ENCODE measurements around the gene SACS.
A peak's percentile ranks its signal among the peaks of the same experiment; 100 is the strongest.
"Not testable (repeated sequence)": the region's sequence is repeated elsewhere in the genome, so short reads cannot be mapped to it uniquely, and the experiment has no call there.

The SACS gene

DNA sequence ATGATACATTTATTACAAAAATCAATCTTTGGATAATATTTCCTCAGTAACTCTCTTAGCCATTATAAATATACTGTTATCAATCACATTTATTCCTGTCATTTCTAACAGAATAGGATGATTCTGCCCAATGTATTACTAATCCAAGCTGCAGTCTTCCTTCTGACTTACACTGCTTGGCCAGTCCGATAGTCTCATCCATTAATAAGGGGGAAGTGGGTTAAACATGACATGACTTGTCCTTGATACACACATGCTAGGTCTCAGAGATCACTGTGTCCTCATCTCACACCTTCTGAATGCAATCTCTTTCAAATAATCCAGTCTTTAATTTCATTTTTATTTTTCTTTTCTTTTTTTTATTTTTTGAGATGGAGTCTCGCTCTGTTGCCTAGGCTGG, 18.8 kb downstream of the SACS start:
- no peak overlapping the region for H3K4me3 ChIP-seq (ENCODE audit: low read length)
- TF ChIP-seq, protein P1, sequence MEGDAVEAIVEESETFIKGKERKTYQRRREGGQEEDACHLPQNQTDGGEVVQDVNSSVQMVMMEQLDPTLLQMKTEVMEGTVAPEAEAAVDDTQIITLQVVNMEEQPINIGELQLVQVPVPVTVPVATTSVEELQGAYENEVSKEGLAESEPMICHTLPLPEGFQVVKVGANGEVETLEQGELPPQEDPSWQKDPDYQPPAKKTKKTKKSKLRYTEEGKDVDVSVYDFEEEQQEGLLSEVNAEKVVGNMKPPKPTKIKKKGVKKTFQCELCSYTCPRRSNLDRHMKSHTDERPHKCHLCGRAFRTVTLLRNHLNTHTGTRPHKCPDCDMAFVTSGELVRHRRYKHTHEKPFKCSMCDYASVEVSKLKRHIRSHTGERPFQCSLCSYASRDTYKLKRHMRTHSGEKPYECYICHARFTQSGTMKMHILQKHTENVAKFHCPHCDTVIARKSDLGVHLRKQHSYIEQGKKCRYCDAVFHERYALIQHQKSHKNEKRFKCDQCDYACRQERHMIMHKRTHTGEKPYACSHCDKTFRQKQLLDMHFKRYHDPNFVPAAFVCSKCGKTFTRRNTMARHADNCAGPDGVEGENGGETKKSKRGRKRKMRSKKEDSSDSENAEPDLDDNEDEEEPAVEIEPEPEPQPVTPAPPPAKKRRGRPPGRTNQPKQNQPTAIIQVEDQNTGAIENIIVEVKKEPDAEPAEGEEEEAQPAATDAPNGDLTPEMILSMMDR (IDR thresholded peaks at IDR 0.05; ENCODE audit: insufficient read depth, low read depth, low read length, missing control alignments) = no peak
- DNase-seq (ENCODE audit: low read depth) = peak; percentile 82

GRCh38 chr13:23411706-23412105, 21.8 kb downstream of the SACS start:
- H3K4me3 ChIP-seq (ENCODE audit: low read length) = no peak overlapping the region
- TF ChIP-seq, protein P1 (IDR thresholded peaks at IDR 0.05; ENCODE audit: insufficient read depth, low read depth, low read length, missing control alignments) = no peak
- DNase-seq (ENCODE audit: low read depth) = no peak

DNA sequence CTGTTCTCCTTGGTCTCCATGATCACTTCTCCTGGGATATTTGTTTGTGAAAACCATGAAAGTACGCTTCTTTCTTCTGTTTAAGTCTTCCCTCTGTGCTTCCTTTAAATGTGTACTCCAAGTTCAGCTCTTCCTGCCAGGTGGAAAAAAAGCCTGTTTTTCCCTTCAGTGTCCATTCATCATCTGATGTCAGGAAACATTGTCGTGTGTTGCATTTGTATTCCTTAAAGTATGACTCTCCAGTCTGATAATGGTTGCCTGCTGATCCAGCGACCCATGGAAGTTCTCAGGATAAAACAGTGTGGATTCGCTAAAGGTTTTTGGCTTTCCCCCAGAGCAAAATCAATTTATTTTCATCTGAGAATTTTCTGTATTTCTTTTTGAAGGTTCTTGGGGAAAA, 22.3 kb downstream of the SACS start:
- DNase-seq (ENCODE audit: low read depth) = no peak
- TF ChIP-seq, protein P1 (IDR thresholded peaks at IDR 0.05; ENCODE audit: insufficient read depth, low read depth, low read length, missing control alignments) = no peak
- H3K4me3 ChIP-seq (ENCODE audit: low read length) = no peak overlapping the region

DNA sequence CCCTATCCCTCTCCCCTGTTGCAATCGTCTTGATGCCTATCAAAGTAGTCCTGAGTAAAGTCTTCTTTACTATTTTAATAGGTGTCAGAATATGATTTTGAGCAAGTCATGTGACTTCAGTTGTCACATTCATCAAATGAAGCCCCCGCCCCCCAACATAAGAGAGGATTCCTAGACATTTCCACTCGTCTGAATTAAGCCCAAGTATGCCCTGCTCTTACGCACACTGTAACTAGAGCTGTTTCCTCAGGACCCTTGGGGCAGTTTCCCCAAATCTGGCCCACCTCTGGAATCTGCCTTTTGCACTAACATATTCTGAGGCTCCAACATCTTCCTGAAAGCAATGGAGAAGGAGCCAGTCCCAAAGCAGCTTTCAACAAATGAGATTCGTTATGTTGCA, 25.5 kb downstream of the SACS start:
- no peak for DNase-seq (ENCODE audit: low read depth)
- no peak overlapping the region for H3K4me3 ChIP-seq (ENCODE audit: low read length)
- TF ChIP-seq, protein P1 (IDR thresholded peaks at IDR 0.05; ENCODE audit: insufficient read depth, low read depth, low read length, missing control alignments) = no peak

GRCh38 chr13:23401156-23401555, 32.3 kb downstream of the SACS start:
- not testable (repeated sequence) for DNase-seq (ENCODE audit: low read depth); H3K4me3 ChIP-seq (ENCODE audit: low read length)

DNA sequence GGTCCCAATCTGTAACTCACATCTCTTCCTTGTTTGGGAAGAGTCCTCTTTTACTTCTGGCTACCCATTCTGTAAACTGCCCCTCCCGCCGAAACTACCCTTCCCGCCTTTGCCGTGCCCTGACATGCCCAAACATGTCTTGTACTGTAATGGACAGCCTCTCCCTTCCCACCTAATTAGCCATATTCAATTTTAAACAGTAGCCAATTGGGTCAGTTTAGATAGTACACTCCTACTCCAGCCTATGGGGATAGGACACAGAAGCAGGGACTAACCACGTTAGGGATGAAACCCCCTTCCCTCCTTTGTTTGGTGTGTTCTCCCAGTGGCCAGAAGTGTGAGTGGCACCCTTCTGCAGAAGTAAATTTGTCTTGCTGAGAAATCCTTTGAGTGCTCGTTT, 34.2 kb downstream of the SACS start:
- no peak for DNase-seq (ENCODE audit: low read depth)
- no peak overlapping the region for H3K4me3 ChIP-seq (ENCODE audit: low read length)
- TF ChIP-seq, protein P1 (IDR thresholded peaks at IDR 0.05; ENCODE audit: insufficient read depth, low read depth, low read length, missing control alignments) = no peak

GRCh38 chr13:23394821-23395220, 38.7 kb downstream of the SACS start:
- no peak for DNase-seq (ENCODE audit: low read depth)
- no peak overlapping the region for H3K4me3 ChIP-seq (ENCODE audit: low read length)
- TF ChIP-seq, protein P1 (IDR thresholded peaks at IDR 0.05; ENCODE audit: insufficient read depth, low read depth, low read length, missing control alignments) = no peak
